Hematopoietic multipotent progenitor cell treated with erythropoietin and hydrocortisone succinate and interleukin-3 and kit ligand, for 4 days (in vitro differentiated cells): Measurements from ENCODE around the gene PIKFYVE.
"Not testable (repeated sequence)": the region's sequence is repeated elsewhere in the genome, so short reads cannot be mapped to it uniquely, and the experiment has no call there.

Source experiments
- DNase-seq: peaks from one replicate; pipeline ENCODE4 v3.0.0-alpha.2; 2015

Gene PIKFYVE, protein sequence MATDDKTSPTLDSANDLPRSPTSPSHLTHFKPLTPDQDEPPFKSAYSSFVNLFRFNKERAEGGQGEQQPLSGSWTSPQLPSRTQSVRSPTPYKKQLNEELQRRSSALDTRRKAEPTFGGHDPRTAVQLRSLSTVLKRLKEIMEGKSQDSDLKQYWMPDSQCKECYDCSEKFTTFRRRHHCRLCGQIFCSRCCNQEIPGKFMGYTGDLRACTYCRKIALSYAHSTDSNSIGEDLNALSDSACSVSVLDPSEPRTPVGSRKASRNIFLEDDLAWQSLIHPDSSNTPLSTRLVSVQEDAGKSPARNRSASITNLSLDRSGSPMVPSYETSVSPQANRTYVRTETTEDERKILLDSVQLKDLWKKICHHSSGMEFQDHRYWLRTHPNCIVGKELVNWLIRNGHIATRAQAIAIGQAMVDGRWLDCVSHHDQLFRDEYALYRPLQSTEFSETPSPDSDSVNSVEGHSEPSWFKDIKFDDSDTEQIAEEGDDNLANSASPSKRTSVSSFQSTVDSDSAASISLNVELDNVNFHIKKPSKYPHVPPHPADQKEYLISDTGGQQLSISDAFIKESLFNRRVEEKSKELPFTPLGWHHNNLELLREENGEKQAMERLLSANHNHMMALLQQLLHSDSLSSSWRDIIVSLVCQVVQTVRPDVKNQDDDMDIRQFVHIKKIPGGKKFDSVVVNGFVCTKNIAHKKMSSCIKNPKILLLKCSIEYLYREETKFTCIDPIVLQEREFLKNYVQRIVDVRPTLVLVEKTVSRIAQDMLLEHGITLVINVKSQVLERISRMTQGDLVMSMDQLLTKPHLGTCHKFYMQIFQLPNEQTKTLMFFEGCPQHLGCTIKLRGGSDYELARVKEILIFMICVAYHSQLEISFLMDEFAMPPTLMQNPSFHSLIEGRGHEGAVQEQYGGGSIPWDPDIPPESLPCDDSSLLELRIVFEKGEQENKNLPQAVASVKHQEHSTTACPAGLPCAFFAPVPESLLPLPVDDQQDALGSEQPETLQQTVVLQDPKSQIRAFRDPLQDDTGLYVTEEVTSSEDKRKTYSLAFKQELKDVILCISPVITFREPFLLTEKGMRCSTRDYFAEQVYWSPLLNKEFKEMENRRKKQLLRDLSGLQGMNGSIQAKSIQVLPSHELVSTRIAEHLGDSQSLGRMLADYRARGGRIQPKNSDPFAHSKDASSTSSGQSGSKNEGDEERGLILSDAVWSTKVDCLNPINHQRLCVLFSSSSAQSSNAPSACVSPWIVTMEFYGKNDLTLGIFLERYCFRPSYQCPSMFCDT (N-terminal part only)

DNA sequence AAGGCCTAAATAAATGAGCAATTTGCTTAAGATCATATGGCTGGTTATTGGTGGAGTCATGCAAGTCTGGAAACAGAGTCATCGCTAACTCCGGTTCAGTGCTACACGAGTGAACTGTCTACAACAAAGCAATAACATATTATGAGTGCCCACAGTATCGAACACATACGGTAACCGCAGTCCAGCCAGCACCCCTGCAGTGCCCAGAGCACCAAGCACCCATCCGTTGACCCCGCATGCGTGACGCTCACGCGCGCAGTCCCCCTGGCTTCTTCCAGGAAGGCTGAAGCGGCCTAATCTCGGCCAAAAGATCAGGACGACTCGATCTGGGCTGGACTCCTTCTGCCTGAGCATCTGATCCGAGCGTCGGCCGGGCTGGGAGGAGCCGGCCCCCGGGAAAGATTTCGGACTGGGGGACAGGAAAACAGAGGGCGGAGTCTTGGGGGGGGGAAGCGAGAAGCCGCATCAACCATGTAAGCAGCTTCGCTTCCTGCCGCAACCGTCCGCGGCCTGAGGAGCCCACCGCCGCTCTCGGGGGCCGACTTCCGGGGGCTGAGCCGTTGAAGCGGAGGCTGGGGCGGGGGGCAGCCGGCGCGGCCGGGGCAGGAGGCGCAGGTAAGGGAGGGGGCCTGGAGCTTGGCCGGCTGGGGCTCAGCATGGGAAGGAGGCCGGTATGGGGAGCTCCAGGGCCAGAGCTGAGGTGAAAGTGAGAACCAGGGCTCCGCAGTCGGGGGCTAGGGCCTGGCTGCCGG, at the start of gene PIKFYVE:
Gene PIKFYVE, plus strand, starts transcription at position 455 of the 752 bp plus-strand sequence. CDS start 5,265 bp downstream, outside the sequence.
- peak; percentile 99 for DNase-seq

DNA sequence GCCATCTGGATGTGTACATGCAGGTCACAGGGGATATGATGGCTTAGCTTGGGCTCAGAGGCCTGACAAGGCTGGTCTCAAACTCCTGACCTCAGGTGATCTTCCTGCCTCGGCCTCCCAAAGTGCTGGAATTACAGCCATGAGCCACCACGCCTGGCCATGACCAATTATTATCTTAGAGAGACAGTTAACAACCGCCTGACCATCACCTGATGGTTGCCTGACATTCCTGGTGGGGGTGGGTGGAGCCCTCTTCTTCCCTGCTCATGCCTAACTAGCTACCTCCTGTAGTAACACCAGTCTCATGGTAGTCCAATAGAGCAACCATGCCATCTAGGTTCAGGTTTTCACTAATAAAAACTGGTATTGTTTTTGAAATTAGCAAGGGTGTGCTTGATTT, 44.2 kb upstream of the PIKFYVE start:
- not testable (repeated sequence) for DNase-seq

DNA sequence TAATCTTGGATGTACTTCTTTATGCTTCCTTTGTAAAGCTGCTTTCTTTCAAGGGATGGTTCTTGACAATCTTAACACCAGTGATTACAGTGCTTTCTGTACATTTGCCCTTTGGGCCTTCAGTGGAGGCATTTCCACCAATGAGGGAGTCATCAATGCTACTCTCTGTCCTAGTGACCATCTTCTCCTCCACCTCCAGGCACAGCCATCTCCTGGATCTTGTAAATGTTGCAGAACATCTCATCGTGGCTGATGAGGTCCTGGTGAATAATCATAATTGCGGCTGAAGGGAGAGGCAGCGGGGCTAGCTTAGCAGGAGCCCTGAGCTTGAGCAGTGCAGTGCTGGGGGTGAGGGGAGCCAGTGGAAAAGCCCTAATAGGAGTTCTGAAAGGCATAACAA, 43.7 kb upstream of the PIKFYVE start:
- DNase-seq: peak; percentile 9

DNA sequence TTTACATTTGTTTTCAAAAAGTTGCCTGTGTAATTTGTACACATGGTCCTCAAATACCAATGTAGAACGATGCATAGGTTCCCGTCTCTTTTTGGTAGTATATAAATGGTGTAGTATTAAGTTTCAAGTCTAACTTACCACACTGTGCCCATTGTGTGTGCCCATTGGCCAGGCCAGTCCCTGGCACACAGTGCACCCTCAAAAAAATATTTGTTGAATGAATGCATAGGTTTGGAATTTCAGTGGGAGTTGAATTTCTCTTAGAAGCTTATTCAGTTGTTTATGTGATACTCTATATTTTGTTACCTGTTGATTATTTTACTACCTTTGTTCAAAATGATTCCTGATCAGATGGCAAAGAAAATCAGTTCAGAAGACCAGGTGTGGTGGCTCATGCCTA, 41.3 kb upstream of the PIKFYVE start:
- no peak for DNase-seq

DNA sequence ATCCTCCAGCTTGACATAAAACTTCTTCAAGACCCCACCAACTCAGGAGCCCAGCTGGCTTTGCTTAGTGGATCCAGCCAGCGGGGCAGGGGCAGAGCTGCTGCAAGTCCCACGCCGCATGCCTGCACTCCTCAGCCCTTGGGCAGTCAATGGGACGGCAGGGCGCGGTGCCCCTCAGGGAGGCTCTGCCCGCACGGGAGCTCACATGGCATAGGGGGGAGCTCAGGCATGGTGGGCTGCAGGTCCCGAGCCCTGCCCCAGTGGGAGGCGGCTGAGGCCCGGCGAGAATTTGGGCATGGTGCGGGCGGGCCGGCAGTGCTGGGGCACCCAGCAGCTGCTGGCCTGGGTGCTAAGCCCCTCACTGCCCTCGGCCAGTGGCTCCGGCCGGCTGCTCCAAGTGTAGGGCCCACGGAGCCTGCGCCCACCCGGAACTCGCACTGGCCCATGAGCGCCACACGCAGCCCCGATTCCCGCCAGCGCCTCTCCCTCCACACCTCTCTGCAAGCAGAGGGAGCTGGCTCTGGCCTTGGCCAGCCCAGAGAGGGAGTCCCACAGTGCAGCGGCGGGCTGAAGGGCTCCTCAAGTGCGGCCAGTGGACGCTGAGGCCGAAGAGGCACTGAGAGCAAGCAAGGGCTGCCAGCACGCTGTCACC, 38.3 kb upstream of the PIKFYVE start:
- no peak for DNase-seq

DNA sequence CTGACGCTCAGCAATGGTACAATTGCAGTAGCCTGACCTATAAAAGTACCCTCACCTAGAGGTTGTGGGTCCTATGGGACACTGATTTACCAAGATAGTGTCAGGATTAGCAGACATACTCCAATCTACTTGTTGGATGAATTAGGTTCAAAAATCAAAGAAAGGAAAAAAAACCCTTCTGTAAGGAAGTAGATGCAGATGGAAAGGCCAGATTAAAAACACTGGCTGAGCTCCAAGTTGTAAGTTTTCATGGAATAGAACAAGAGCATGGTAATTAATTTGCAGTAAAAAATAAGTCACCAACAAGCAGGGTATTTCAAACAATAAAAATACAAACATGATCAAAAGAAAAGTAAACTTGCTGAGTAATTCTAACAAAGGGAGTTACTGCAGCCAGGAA, 37.6 kb upstream of the PIKFYVE start:
- DNase-seq: peak; percentile 43

DNA sequence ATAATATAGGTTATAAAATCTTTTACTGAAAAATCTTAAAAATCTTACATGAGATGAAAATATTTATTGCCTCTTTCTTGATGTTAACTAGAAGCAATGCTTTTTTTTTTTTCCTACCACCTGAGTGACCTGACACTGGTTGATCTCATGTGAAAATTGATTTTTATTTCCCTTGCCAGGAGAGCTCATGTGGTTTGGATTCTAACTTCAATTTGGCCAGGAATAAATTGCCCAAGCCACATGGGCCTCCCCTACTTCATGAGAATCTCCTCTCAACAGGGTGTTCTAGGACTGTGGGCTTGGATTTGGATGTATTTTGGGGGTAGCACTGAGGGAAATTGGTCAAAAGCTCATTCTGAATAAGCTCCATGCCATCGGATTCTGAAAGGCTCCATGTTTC, 31.3 kb upstream of the PIKFYVE start:
- DNase-seq: no peak

DNA sequence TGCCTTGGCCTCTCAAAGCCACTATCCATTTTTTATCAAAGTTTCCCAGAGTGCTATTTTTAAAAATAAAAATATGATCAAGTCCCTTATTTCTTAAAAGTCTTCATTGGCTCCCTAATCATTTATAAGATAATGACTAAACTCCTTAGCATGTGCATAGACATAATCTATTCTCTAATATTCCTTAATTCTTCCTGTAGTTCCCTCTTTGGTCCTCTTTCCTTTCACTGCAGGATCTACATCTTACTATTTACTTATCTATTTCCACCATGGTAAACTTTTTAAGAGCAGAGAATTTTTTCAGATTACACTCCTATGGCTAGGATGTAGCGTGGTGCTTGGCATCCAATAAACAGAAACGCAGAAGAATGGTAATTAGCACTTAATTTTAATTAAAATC, 30.2 kb upstream of the PIKFYVE start:
- no peak for DNase-seq

DNA sequence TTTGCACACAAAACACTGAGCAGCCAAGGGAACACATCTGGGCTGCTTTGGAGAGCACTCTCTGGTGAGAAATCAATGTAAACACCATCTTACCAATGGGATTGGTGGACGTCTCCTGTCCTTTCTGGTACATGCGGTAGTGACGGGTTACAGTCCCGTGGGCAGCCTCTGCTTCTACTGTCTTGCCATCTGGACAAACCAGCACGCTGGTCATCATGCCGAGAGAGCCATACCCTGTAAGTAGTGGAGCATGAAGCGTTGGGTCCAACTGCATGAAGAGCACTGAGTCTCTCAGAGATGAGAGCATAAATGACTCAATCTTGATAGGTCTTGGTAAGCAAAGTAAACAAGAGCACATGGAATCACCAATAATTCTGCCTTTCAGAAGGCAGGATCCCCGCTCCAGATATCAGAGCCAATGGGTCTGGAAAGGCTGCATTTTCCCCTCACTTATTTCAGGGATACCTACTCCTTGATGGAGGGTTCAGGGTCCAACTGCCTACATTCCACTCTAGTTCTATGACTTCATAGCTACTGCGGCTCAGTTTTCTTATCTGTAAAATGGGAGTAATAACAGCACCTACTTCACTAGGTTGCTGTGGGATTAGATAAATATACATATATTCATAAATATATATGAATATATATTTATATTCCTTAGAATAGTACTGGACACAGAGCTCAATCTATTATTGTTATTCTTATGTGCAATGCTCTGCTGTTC, 26.1 kb upstream of the PIKFYVE start:
- DNase-seq: no peak

DNA sequence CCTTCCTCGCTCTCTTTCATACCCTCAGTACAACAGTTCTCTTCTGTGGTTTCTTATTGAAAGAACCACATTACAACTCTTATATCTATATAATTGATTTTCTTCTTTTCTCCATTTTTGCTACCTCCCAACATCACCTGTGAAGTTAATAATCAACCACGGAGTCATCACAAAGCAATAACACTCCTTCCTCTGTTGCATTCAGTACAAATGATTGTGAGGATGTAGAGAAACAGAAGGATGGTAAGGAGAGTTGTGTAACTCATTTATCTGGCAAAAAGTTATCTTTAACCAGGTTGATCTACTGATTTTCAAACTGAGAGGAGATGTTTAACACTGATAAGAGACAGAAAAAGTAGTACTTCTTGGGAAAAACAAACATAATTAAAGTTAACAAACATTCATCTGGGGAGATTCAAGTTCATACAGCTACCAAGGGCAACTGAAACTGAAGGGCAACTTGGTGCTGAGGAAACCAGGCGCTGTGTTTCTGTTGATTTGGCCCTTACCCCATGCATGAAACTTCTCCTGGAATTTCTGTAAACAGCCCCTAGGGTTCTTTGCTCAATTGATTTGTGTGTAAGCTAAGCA, 25.3 kb upstream of the PIKFYVE start:
- no peak for DNase-seq

DNA sequence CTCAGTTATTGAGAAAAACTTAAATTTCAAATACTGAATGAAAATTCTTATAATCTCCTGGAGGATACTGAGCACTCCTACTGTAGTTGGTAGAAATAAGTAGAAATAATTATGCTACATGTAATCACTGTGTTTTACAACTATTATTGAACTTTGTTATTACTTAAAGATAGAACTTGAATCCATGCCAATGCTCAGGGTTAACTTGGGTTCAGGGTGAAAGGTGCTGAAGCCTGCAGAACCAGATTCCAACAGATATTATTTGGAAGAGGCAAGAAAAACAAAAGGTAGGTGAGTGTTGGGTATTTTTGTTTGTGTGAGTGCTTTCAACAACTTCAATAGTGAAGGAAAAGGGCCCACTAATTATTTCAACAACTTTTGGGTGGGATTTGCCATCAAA, 21.6 kb upstream of the PIKFYVE start:
- DNase-seq: no peak

DNA sequence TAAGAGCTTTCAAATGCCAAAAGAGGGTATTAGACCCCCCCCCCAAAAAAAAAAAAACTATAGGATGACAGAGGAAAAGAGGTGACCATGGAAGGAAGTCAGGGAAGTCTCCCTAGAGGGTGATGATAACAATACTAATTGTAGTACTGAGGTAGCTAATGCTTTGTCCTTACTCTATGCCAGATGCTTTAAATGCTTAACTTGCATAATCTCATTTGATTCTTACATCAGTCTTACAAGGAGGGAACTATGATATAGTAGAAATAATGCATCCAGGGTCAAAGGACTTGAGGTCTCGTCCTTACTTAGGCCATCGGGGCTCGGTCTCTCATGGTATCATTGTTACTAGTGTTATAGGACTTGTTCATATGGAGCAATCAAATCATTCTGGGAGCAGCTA, 20.3 kb upstream of the PIKFYVE start:
- no peak for DNase-seq

DNA sequence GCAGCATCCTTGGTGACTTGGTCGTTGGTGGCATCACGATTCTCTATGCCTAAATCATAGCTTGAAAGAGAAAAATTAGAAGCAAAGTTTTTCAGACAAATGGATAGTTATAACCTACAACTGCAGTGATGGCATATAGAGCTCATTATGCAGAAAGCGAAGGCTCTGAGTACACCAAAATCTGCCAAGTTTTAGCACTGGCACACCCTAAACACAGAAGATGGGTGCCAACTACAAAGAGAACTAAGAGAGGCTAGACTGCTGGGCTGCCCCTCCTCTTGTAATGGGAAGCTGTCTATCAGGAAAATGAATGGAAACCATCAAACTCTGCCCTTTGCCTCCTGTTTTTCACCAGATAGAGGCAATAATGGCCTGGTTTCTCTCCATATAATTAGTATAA, 17.5 kb upstream of the PIKFYVE start:
- no peak for DNase-seq

DNA sequence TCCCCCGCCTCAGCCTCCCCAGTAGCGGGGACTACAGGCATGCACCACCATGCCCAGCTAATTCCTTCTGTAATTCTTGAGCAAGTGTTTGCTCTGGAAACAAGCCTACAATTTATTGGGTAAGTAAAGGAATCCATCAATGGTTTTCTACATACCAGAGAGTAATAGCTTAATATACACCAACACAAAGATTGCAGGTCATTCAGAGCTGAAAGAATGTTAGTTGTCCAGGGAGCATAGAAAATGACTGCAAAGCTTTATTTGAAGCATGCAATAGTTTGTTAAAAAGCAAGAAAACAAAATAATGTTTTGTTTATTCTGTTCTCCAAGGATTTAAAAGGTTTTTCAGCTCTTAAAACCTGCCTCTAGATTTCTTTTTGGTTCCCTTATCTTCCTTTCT, 16.8 kb upstream of the PIKFYVE start:
- no peak for DNase-seq

DNA sequence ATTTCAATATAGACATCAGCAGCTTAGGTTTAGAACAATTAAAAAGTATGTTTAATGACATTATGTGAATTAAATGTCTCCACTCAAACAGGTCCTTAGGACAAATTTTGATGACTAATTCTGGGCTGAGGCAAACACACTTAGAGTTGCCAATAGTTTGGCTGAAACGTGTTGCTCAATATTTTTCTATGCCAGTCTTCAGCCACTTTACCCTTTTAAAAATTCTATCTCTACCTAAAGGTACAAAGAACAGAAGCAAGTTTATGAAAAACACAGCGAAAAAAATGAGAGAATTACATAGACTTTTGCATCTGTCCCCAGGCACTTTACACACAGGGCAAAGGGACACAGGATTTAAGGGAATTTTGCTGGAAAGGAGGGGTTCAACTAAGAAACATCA, 15.7 kb upstream of the PIKFYVE start:
- DNase-seq: peak; percentile 57

DNA sequence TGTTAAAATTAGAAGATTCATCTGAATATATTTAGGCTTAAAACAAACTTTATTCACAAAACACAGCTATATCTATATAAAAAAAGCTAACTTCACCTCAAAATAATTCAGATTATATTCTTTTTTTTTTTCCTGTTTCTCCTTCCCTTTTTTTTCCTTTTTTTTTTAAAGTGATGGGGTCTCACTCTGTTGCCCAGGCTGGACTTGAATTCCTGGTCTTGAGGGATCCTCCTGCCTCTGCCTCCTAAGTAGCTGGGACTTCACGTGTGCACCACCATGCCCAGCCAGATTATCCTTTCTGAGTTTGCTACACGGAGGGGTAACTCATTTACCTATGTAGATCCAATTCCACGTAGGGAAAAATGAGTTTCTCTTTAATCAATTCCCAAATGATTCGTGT, 15.0 kb upstream of the PIKFYVE start:
- no peak for DNase-seq

DNA sequence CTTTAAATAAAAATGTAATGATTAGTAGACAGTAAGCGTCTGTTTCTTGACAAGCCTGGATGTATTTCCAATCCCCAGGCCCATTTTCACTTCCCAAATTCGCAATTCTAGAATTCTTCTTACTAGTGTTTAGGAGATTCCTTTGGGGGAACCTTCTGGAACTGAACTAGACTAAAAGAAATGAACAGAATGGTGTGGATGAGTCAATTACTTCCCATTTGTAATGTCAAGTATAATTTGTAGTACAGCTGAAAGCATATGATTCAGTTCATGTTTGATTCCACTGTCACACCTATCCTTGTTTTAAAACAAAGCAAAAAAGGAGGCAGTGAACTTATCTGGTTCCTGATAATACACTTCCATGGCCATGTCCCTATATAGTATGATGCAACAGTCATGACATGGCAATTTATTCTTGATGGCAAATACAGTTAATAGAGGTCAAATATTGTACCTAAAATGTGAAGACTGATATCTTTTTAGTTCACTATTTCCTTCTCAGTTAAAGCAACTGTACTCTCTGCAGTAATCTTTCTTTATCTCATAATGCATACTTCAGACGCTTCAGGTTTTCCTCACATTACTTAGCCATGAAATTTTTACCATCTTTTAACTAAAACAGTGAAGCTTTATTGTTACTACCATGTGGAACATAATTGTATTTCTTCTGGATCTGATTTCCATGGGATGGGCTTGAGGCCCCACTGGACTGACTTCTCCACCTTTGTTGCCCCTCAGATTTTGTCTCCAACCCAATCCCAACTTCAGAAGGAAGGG, 13.2 kb upstream of the PIKFYVE start:
- DNase-seq: peak; percentile 73

DNA sequence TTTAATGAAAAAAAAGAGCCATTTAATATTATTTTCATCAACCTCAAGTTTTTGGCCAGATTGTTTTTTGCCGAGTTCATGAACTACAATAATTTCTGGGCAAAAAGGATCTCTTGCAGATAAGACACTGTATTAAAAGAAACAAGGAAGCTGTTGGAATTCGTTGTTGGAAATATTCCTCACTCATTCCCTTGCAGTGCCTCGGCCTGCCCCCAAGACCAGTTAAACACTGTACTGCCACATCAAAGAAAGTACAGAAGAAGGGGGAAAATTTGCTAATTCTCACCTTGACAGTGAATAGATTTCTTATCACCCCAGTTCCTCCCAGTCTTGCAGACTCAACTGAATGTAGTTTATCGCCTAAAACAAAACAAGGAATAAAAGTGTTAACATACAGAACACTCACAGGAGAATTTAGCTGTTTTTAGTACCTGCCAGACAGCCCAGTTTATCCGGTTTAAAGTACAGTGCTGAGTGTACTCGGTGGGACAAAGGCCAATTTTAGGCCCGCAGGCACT, 12.4 kb upstream of the PIKFYVE start:
- no peak for DNase-seq

DNA sequence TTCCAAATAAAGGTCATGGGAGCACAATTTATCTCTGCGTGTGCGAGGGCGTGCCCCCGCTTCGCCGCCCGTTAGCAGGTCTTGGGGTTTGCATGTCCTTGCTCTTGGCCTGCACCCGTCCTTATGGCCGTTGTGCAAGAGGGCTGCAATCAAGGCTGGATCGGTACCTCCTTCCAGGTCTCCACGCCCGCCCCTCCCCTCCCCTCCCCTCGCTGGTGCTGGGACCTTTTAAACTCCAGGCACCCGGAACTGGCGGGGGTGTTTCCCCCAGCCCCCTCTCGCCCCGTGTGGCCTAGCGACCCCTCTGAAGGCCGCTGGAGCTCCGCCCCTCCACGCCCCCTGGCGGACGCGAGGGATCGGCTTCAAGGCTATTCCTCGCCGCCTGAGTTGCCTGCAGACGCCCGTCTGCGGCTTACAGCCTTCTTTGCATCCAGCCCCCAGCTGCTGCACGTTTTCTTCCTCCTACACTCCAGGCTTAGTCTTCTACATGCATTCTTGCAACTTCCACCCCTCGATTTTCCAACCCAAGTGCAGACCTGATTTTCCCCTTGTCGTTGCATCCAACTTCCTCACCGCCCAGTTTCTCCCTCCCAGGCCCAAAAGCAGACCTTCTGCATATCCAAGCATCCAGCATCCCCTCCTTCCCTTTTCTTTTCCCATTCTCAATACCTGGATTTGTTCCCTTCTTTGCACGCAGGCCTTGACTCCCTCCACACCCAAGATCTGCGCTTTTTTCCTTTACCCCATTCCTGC, 11.8 kb upstream of the PIKFYVE start:
- DNase-seq: peak; percentile 96
